Duodenal mucosa (tissue), 2 donors: ENCODE results near the gene WDR5.
A peak's percentile ranks its signal among the peaks of the same experiment; 100 is the strongest.

Source experiments
- H3K27ac ChIP-seq: one replicate; pipeline ENCODE4 v1.7.0; 2013; ENCODE audit warnings: low read depth, low read length
- H3K27me3 ChIP-seq, 2 donors: one replicate each; pipeline ENCODE4 v1.7.0; 2013; ENCODE audit warnings: low read length in 2 of 2, control low read depth in 1 of 2; ENCODE audit not compliant: insufficient read depth in 2 of 2, control insufficient read depth in 1 of 2
- H3K36me3 ChIP-seq, 2 donors: one replicate each; pipeline ENCODE4 v1.7.0; 2013; ENCODE audit warnings: low read length in 2 of 2, control low read depth in 1 of 2; ENCODE audit not compliant: insufficient read depth in 2 of 2, control insufficient read depth in 1 of 2
- H3K4me1 ChIP-seq, 2 donors: one replicate each; pipeline ENCODE4 v1.7.0; 2013; ENCODE audit warnings: low read length in 2 of 2, control low read depth in 1 of 2; ENCODE audit not compliant: insufficient read depth in 2 of 2, control insufficient read depth in 1 of 2
- H3K4me3 ChIP-seq, 2 donors: one replicate each; pipeline ENCODE4 v1.7.0; 2013; ENCODE audit warnings: low read length in 2 of 2, low read depth in 1 of 2
- H3K9ac ChIP-seq, 2 donors: one replicate each; pipeline ENCODE4 v1.7.0; 2013; ENCODE audit warnings: low read length in 2 of 2, low read depth in 1 of 2
- H3K9me3 ChIP-seq, 2 donors: one replicate each; pipeline ENCODE4 v1.7.0; 2013; ENCODE audit warnings: low read length in 2 of 2, control low read depth in 1 of 2; ENCODE audit not compliant: control insufficient read depth in 1 of 2

Gene WDR5

GRCh38 chr9:134165357-134166315, 29.8 kb downstream of the WDR5 start:
- H3K9ac ChIP-seq, result no peak overlapping the region
- no peaks in the 10 kb centered on the region for H3K36me3 ChIP-seq
- H3K9me3 ChIP-seq, result no peaks in the 10 kb centered on the region
- no peaks in the 10 kb centered on the region for H3K27me3 ChIP-seq
- no peak overlapping the region for H3K4me3 ChIP-seq
- H3K27ac ChIP-seq, result no peak overlapping the region
- peaks cover 23 to 32% of the 10 kb centered on the region in 2 donors for H3K4me1 ChIP-seq

- Histone ChIP-seq H3K9me3 (no peaks in the 10 kb centered on the region), H3K27ac (no peak overlapping the region), H3K4me1 (peaks cover 23 to 32% of the 10 kb centered on the region in 2 donors), H3K4me3 (no peak overlapping the region), H3K27me3 (no peaks in the 10 kb centered on the region), H3K9ac (no peak overlapping the region), H3K36me3 (no peaks in the 10 kb centered on the region)
Observed at GRCh38 chr9:134166374-134166773, 30.5 kb downstream of the WDR5 start.

- no peaks in the 10 kb centered on the region for H3K27me3 ChIP-seq
- H3K27ac ChIP-seq, result no peak overlapping the region
- H3K9me3 ChIP-seq, result no peaks in the 10 kb centered on the region
- no peak overlapping the region for H3K9ac ChIP-seq
- H3K36me3 ChIP-seq, result no peaks in the 10 kb centered on the region
- no peak overlapping the region for H3K4me3 ChIP-seq
- H3K4me1 ChIP-seq, result peaks cover 20 to 24% of the 10 kb centered on the region in 2 donors
Observed at GRCh38 chr9:134167530-134167931, 31.6 kb downstream of the WDR5 start.

- H3K27ac ChIP-seq, result peak overlapping the region; percentile 35
- H3K4me1 ChIP-seq, result peaks cover 11 to 13% of the 10 kb centered on the region in 2 donors
Observed at GRCh38 chr9:134168757-134169550, 33.1 kb downstream of the WDR5 start.

GRCh38 chr9:134169724-134170401, 34.0 kb downstream of the WDR5 start:
- peaks cover 12 to 17% of the 10 kb centered on the region in 2 donors for H3K4me1 ChIP-seq
- no peaks in the 10 kb centered on the region for H3K27me3 ChIP-seq
- peak overlapping the region; percentile 2 to 16 for H3K4me3 ChIP-seq
- peak overlapping the region in 1 of 2 donors; percentile 38 for H3K9ac ChIP-seq
- H3K27ac ChIP-seq, result peak overlapping the region; percentile 35
- H3K36me3 ChIP-seq, result no peaks in the 10 kb centered on the region
- no peaks in the 10 kb centered on the region for H3K9me3 ChIP-seq

More at GRCh38 chr9:134168757-134169550, 33.1 kb downstream of the WDR5 start:
- Histone ChIP-seq H3K9me3 (no peaks in the 10 kb centered on the region), H3K9ac (peak overlapping the region in 1 of 2 donors; percentile 38), H3K27me3 (no peaks in the 10 kb centered on the region), H3K36me3 (no peaks in the 10 kb centered on the region), H3K4me3 (peak overlapping the region in 1 of 2 donors; percentile 10)

GRCh38 chr9:134170532-134171315, 34.8 kb downstream of the WDR5 start:
- Histone ChIP-seq H3K4me1 (peaks cover 14 to 18% of the 10 kb centered on the region in 2 donors), H3K9ac (no peak overlapping the region), H3K36me3 (no peaks in the 10 kb centered on the region), H3K27me3 (no peaks in the 10 kb centered on the region), H3K4me3 (no peak overlapping the region), H3K27ac (no peak overlapping the region), H3K9me3 (no peaks in the 10 kb centered on the region)

- H3K4me3 ChIP-seq, result no peak overlapping the region
- no peaks in the 10 kb centered on the region for H3K9me3 ChIP-seq
- H3K36me3 ChIP-seq, result no peaks in the 10 kb centered on the region
- H3K27me3 ChIP-seq, result peaks cover 5 to 6% of the 10 kb centered on the region in 2 donors
- H3K27ac ChIP-seq, result no peak overlapping the region
- H3K9ac ChIP-seq, result no peak overlapping the region
- peaks cover 11 to 19% of the 10 kb centered on the region in 2 donors for H3K4me1 ChIP-seq
Observed at GRCh38 chr9:134171316-134172197, 35.7 kb downstream of the WDR5 start.

GRCh38 chr9:134172198-134173126, 36.6 kb downstream of the WDR5 start:
- no peak overlapping the region for H3K9ac ChIP-seq
- H3K27ac ChIP-seq, result no peak overlapping the region

More at GRCh38 chr9:134172198-134173126, 36.6 kb downstream of the WDR5 start:
- H3K27me3 ChIP-seq, result peaks cover 8% of the 10 kb centered on the region in 2 donors
- no peak overlapping the region for H3K4me3 ChIP-seq
- H3K36me3 ChIP-seq, result no peaks in the 10 kb centered on the region
- H3K9me3 ChIP-seq, result no peaks in the 10 kb centered on the region
- peaks cover 11 to 19% of the 10 kb centered on the region in 2 donors for H3K4me1 ChIP-seq
